Common myeloid progenitor, CD34-positive (primary cell): ENCODE data around the gene GALK1.

Source experiments
- CTCF ChIA-PET: fragments of 350-600 bp; sonication (Branson Sonifier 250); formaldehyde crosslinking; loops from one replicate; lab custom pipeline; 2021; ENCODE audit warnings: antibody characterized with exemption; lab: Charles Lee
- POLR2A ChIA-PET: fragments of 350-600 bp; sonication (Branson Sonifier 250); formaldehyde crosslinking; loops from one replicate; lab custom pipeline; 2021; ENCODE audit warnings: antibody characterized with exemption; lab: Charles Lee
- DNase-seq, 3 donors: peaks; one replicate each; pipeline versions ENCODE4 v3.0.0 to v3.0.0-alpha.2; 2013
- H3K27ac ChIP-seq, 2 experiments: 1 replicate in 1 of 2; 2 replicates in 1 of 2; pipeline ENCODE4 v1.7.0; 2013; ENCODE audit warnings: inconsistent platforms in 2 of 2, low read length in 2 of 2, mild to moderate bottlenecking in 2 of 2, low read depth in 1 of 2, moderate library complexity in 1 of 2; ENCODE audit not compliant: severe bottlenecking in 2 of 2, insufficient read depth in 1 of 2, poor library complexity in 1 of 2
- H3K27me3 ChIP-seq, 5 experiments: replicated peaks in 2 of 5; 1 replicate in 3 of 5; 2 replicates in 2 of 5; pipeline versions ENCODE4 v1.6.1 to v1.7.0; 2013; ENCODE audit warnings: low read length in 4 of 5, mild to moderate bottlenecking in 2 of 5, moderate library complexity in 2 of 5, inconsistent platforms in 1 of 5; ENCODE audit not compliant: insufficient read depth in 5 of 5, control insufficient read depth in 4 of 5
- H3K36me3 ChIP-seq, 4 experiments: 1 replicate in 2 of 4; 2 replicates in 2 of 4; pipeline versions ENCODE4 v1.6.1 to v1.7.0; 2013; ENCODE audit warnings: low read length in 3 of 4, control low read depth in 1 of 4, mild to moderate bottlenecking in 1 of 4; ENCODE audit not compliant: control insufficient read depth in 4 of 4, insufficient read depth in 4 of 4
- H3K4me1 ChIP-seq, 4 experiments: 1 replicate in 3 of 4; 2 replicates in 1 of 4; pipeline versions ENCODE4 v1.6.1 to v1.7.1; 2013; ENCODE audit warnings: low read length in 3 of 4, mild to moderate bottlenecking in 3 of 4, control low read depth in 1 of 4, inconsistent platforms in 1 of 4, moderate library complexity in 1 of 4; ENCODE audit not compliant: control insufficient read depth in 4 of 4, insufficient read depth in 4 of 4; ENCODE audit errors: control extremely low read depth in 1 of 4
- H3K4me3 ChIP-seq, 7 experiments: 1 replicate in 4 of 7; 2 replicates in 3 of 7; pipeline versions ENCODE4 v1.5.1 to v1.7.0; 2013; ENCODE audit warnings: mild to moderate bottlenecking in 7 of 7, low read length in 6 of 7, moderate library complexity in 6 of 7, inconsistent platforms in 2 of 7, low read depth in 2 of 7, control low read depth in 1 of 7; ENCODE audit not compliant: insufficient read depth in 4 of 7, control insufficient read depth in 1 of 7; ENCODE audit errors: extremely low read depth in 1 of 7
- H3K9me3 ChIP-seq, 5 experiments: 1 replicate in 4 of 5; 2 replicates in 1 of 5; pipeline versions ENCODE4 v1.6.1 to v1.7.1; 2013; ENCODE audit warnings: low read length in 4 of 5, mild to moderate bottlenecking in 2 of 5, inconsistent platforms in 1 of 5, low read depth in 1 of 5, moderate library complexity in 1 of 5; ENCODE audit not compliant: control insufficient read depth in 4 of 5, insufficient read depth in 2 of 5; ENCODE audit errors: control extremely low read depth in 1 of 5
- WGBS: methylation state at CpG from one replicate; pipeline ENCODE4 v1.1.5; 2013; ENCODE audit not compliant: insufficient coverage; 5-methylcytosine and 5-hydroxymethylcytosine counted together

GALK1 gene

DNA sequence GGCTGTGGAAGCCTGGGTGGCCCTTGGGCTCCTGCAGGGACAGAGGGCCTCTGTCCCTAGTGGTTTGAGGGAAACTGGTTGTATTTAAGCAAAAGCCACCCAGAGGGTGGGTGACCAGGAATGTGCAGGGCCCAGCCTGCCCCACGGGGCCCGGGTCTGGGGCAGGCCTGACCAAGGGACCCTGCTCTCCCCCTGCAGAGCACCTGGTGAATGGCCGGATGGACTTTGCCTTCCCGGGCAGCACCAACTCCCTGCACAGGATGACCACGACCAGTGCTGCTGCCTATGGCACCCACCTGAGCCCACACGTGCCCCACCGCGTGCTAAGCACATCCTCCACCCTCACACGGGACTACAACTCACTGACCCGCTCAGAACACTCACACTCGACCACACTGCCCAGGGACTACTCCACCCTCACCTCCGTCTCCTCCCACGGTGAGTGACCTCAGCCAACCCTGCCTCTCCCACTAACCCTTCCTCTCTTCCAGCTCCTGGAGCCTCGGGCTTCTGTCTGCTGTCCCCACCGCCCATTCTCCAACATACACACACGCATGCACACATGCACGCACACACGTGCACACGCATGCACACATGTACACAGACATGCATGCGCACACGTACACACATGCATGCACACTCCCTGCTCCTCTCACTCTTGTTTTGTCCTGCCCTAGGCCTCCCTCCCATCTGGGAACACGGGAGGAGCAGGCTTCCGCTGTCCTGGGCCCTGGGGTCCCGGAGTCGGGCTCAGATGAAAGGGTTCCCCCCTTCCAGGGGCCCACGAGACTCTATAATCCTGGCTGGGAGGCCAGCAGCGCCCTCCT is 10.4 kb downstream of the GALK1 start:
- peaks cover 0 to 23% (median 21%) of the 10 kb centered on the region in 4 experiments for H3K4me1 ChIP-seq
- H3K4me3 ChIP-seq: peak overlapping the region in 2 of 7 experiments; percentile 59 to 60
- no peaks in the 10 kb centered on the region for H3K27me3 ChIP-seq
- ChIA-PET CTCF (interaction anchor here (1.1 to 4.8 kb wide), 14 partner anchors 9 to 152 kb away, joined by 3 to 67 read pairs (median 6); partner anchors contain the start of gene GALK1), POLR2A (no interaction called here)
- no peaks in the 10 kb centered on the region for H3K9me3 ChIP-seq
- peaks cover 0 to 10% (median 6%) of the 10 kb centered on the region in 4 experiments for H3K36me3 ChIP-seq
- WGBS: 88% methylated on average over 26 of the region's 27 CpGs
- DNase-seq: no peak
- peak overlapping the region in 1 of 2 experiments; percentile 14 for H3K27ac ChIP-seq

DNA sequence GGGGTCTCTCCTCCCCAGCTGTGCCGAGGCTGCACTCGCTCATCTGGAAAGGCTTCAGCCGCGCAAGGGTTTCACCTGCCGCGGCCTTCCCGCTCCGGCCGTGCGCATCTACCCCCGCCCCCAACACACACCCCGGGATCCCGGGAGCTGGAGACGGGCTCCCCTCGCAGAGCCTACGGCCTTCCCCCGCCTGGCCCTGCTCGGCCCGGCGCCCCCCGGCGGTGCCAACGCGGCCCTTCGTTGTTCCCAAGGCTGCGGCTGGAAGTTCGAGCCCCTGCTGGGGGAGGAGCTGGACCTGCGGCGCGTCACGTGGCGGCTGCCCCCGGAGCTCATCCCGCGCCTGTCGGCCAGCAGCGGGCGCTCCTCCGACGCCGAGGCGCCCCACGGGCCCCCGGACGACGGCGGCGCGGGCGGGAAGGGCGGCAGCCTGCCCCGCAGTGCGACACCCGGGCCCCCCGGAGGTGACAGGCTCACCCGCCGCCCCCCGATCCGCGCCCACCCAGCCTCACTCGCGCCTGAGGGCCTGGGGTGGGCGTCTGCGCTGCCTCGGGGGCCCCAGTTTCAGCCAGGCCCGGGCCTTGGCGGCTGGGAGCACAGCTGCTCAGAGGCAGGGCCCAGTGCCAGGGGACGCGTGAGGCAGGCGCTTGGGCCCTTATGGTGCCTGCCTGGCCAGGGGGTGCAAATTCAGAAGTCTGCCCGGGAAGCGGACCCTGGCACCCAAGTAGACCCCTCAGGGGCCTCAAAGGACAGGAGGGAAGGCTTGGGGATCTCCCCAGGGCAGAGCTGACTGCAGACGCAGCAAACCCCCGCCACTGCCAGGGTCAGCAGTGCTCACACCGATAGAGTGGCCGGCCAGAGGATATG is 11.2 kb downstream of the GALK1 start:
- Histone ChIP-seq H3K9me3 (no peaks in the 10 kb centered on the region), H3K4me3 (peak overlapping the region in 6 of 7 experiments; percentile 23 to 65 (median 54)), H3K27ac (peak overlapping the region in 1 of 2 experiments; percentile 14), H3K27me3 (no peaks in the 10 kb centered on the region), H3K4me1 (peaks cover 0 to 23% (median 22%) of the 10 kb centered on the region in 4 experiments), H3K36me3 (peaks cover 0 to 8% (median 6%) of the 10 kb centered on the region in 4 experiments)
- ChIA-PET POLR2A (interaction anchor here (0.5 to 1.5 kb wide), 6 partner anchors 12 to 442 kb away, joined by 3 to 8 read pairs (median 4); partner anchors contain the start of gene GALK1), CTCF (interaction anchor here (0.6 to 4.8 kb wide), 39 partner anchors 9 to 545 kb away, joined by 3 to 67 read pairs (median 4); partner anchors contain the start of genes GALK1, SMIM5 and TRIM65)
- DNase-seq: peak; percentile 73 to 78 (median 75)
- WGBS: 9% methylated on average over 54 of the region's 76 CpGs

DNA sequence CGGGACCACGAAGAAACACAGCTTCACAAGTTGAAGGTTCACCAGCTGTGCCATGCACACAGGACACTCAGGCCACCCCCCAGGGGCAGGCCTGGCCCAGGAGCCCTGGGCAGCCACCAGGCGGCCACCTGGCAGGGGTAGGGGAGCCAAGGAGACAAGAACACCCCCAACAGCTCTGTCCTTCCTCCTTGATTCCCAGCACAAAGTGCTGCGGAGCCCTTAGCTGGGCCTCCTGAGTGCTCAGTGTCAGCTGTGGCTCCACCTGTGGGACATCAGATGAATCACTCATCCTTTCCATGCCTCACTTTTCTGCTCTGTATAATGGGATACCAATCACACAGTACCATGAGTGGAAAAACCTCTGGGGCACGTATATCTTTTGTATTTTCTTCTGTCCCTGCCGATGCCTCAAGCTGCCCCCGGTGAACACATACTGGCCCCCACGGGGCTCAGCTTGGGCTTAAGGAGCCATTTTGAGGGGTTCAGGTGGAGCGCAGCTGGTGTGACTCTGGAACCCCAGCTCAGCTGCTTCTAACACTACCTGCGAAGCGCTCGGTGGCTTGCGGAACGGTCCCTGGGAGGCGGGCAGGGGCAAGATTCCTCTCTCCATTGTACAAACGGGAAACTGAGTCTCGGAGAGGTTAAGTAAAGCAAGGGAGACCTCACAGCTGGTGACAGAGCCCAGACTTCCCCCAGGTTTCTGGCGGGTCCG is 12.0 kb downstream of the GALK1 start:
- Histone ChIP-seq H3K27ac (no peak overlapping the region), H3K36me3 (peaks cover 0 to 5% (median 3%) of the 10 kb centered on the region in 4 experiments), H3K4me1 (peaks cover 0 to 23% (median 22%) of the 10 kb centered on the region in 4 experiments), H3K4me3 (peak overlapping the region in 6 of 7 experiments; percentile 23 to 65 (median 54)), H3K27me3 (no peaks in the 10 kb centered on the region), H3K9me3 (no peaks in the 10 kb centered on the region)
- ChIA-PET CTCF (interaction anchor here (0.6 to 4.8 kb wide), 43 partner anchors 8 to 546 kb away, joined by 3 to 67 read pairs (median 4); partner anchors contain the start of genes GALK1, SMIM5 and TRIM65), POLR2A (interaction anchor here (1.0 to 1.5 kb wide), 5 partner anchors 12 to 77 kb away, joined by 3 to 8 read pairs (median 4); partner anchors contain the start of gene GALK1)
- no peak for DNase-seq
- 78% methylated on average over 16 of the region's 19 CpGs for WGBS

DNA sequence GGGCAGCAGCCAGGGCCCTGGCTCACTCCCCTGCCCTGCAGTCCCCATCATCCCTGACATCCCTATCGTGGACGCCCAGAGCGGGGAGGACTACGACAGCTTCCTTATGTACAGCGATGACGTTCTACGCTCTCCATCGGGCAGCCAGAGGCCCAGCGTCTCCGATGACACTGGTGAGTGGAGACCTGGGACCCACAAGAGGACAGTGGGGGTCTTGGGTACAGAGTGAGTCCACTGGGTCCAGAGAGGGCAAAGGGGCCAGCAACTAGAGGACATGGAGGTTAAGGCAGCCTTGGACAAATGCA is 12.6 kb downstream of the GALK1 start:
- 98% methylated on average over 10 of the region's 10 CpGs for WGBS
- CTCF ChIA-PET: interaction anchor here (0.6 to 4.8 kb wide), 15 partner anchors 11 to 148 kb away, joined by 3 to 67 read pairs (median 5); partner anchors contain the start of genes GALK1 and SMIM5
- no peaks in the 10 kb centered on the region for H3K9me3 ChIP-seq
- H3K27me3 ChIP-seq: no peaks in the 10 kb centered on the region
- POLR2A ChIA-PET: no interaction called here
- no peak for DNase-seq
- H3K36me3 ChIP-seq: no peaks in the 10 kb centered on the region
- no peak overlapping the region for H3K27ac ChIP-seq
- H3K4me1 ChIP-seq: peaks cover 0 to 24% (median 23%) of the 10 kb centered on the region in 4 experiments
- no peak overlapping the region for H3K4me3 ChIP-seq

DNA sequence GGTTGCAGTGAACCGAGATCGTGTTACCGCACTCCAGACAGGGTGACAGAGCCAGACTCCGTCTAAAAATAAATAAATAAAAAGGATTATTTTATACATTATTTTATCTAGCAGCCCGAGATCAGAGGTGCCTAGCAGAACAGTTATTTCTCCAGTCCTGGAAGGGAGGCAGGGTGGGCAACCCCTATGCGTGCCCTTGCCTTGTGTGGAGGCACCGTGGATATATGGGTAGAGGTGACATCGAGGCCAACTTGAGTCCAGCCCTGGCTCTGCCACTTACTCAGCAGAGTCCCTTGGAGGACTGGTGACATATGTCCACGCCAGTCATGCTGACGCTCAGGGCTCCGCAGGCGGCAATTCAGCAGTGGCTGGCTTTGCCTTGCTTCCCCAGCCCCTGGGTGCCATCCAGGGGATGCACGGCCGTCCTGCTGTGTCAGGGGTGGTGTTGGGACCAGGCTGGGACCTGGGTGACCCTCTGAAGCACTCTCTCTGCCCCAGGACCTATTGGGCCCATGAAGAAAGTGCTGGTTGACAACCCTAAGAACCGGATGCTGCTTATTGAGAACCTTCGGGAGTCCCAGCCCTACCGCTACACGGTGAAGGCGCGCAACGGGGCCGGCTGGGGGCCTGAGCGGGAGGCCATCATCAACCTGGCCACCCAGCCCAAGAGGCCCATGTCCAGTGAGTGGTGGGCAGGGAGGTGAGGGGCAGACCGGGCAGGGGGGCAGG is 13.2 kb downstream of the GALK1 start:
- Histone ChIP-seq H3K27me3 (no peaks in the 10 kb centered on the region), H3K36me3 (no peaks in the 10 kb centered on the region), H3K9me3 (no peaks in the 10 kb centered on the region), H3K4me3 (no peak overlapping the region), H3K4me1 (peaks cover 0 to 24% (median 23%) of the 10 kb centered on the region in 4 experiments), H3K27ac (no peak overlapping the region)
- DNase-seq: no peak
- ChIA-PET POLR2A (no interaction called here), CTCF (interaction anchor here (1.0 to 11.6 kb wide), 19 partner anchors 11 to 155 kb away, joined by 3 to 257 read pairs (median 13); partner anchors contain the start of genes GALK1 and SMIM5)
- WGBS: 79% methylated on average over 10 of the region's 24 CpGs
